ENCODE data around the gene GAGE12J.
"Not testable (repeated sequence)": the region's sequence is repeated elsewhere in the genome, so short reads cannot be mapped to it uniquely, and the experiment has no call there.

GAGE12J gene

GRCh38 chrX:49321737-49322136 lies at the start of gene GAGE12J:
GAGE12J (plus strand) TSS chrX:49322037; CDS start chrX:49323194, 1,157 bp downstream.
- DNase-seq (ENCODE audit: low spot score): not testable (repeated sequence)

- no peak for DNase-seq (ENCODE audit: low spot score)
These were observed 49.4 kb upstream of the GAGE12J start for GRCh38 chrX:49272421-49272820.

GRCh38 chrX:49273181-49273727 lies 48.6 kb upstream of the GAGE12J start:
- DNase-seq (ENCODE audit: low spot score): no peak

GRCh38 chrX:49276207-49276606 lies 45.6 kb upstream of the GAGE12J start:
- no peak for DNase-seq (ENCODE audit: low spot score)

GRCh38 chrX:49276671-49277534 lies 44.9 kb upstream of the GAGE12J start:
- DNase-seq (ENCODE audit: low spot score): no peak

- no peak for DNase-seq (ENCODE audit: low spot score)
These were observed 44.4 kb upstream of the GAGE12J start for GRCh38 chrX:49277535-49277830.

- no peak for DNase-seq (ENCODE audit: low spot score)
These were observed 43.8 kb upstream of the GAGE12J start for GRCh38 chrX:49278081-49278480.

GRCh38 chrX:49282647-49283011 lies 39.2 kb upstream of the GAGE12J start:
- peak; percentile 18 for DNase-seq (ENCODE audit: low spot score)

GRCh38 chrX:49284212-49284611 lies 37.6 kb upstream of the GAGE12J start:
- DNase-seq (ENCODE audit: low spot score): no peak

GRCh38 chrX:49286136-49286535 lies 35.7 kb upstream of the GAGE12J start:
- DNase-seq (ENCODE audit: low spot score): no peak

- no peak for DNase-seq (ENCODE audit: low spot score)
These were observed 35.3 kb upstream of the GAGE12J start for GRCh38 chrX:49286581-49286980.

GRCh38 chrX:49287665-49288064 lies 34.2 kb upstream of the GAGE12J start:
- no peak for DNase-seq (ENCODE audit: low spot score)

GRCh38 chrX:49290215-49290614 lies 31.6 kb upstream of the GAGE12J start:
- no peak for DNase-seq (ENCODE audit: low spot score)

- peak; percentile 38 for DNase-seq (ENCODE audit: low spot score)
These were observed 30.1 kb upstream of the GAGE12J start for GRCh38 chrX:49291615-49292337.

- no peak for DNase-seq (ENCODE audit: low spot score)
These were observed 29.2 kb upstream of the GAGE12J start for GRCh38 chrX:49292400-49293362.

GRCh38 chrX:49299293-49299692 lies 22.5 kb upstream of the GAGE12J start:
- not testable (repeated sequence) for DNase-seq (ENCODE audit: low spot score)

- DNase-seq (ENCODE audit: low spot score): no peak
These were observed 21.1 kb upstream of the GAGE12J start for GRCh38 chrX:49300703-49301102.

- no peak for DNase-seq (ENCODE audit: low spot score)
These were observed 18.5 kb upstream of the GAGE12J start, which contains the start of gene GAGE10 for GRCh38 chrX:49303346-49303745. GAGE10 (plus strand) TSS chrX:49303646; CDS start chrX:49304860, 1,214 bp downstream.

GRCh38 chrX:49307775-49308174 lies 14.1 kb upstream of the GAGE12J start:
- DNase-seq (ENCODE audit: low spot score): not testable (repeated sequence)

GRCh38 chrX:49308604-49309269 lies 13.1 kb upstream of the GAGE12J start:
- DNase-seq (ENCODE audit: low spot score): no peak

GRCh38 chrX:49309401-49309981 lies 12.3 kb upstream of the GAGE12J start:
- DNase-seq (ENCODE audit: low spot score): peak; percentile 33

Measured in iPS-NIHi11 (cell line).